Activated CD8-positive, alpha-beta memory T cell treated with anti-CD3 and anti-CD28 coated beads, Interleukin-2, amount 50 U/mL, for 24 hours (primary cell): Measurements from ENCODE around the gene HHIPL1.
"Not testable (repeated sequence)": the region's sequence is repeated elsewhere in the genome, so short reads cannot be mapped to it uniquely, and the experiment has no call there.

Experiments
- DNase-seq: peaks from one replicate; pipeline ENCODE4 v3.0.0-alpha.2; 2020; ENCODE audit errors: extremely low read depth

The HHIPL1 gene

DNA sequence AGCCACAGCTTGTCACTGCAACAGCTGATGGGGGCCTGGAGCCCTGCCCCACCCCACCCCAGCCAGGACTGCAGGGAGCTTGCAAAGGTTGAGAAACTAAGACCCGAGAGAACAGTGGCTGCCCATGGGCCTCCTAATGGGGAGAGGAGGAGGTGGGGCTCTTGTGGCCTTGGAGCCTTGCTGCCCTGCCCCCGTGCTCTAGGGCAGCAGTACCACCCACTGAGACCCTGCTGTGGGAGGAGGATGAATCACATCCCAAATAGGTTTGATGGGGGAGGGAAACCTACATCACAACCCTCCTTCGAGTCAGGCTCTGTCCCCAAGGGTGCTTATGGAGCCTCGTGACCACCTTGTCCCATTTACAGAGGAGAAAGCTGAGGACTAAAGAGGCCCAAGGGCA is 15.9 kb downstream of the HHIPL1 start:
- DNase-seq: no peak

- DNase-seq: not testable (repeated sequence)
These were observed 16.3 kb downstream of the HHIPL1 start for GRCh38 chr14:99661206-99661605.

- no peak for DNase-seq
These were observed 17.9 kb downstream of the HHIPL1 start for GRCh38 chr14:99662846-99663245.

DNA sequence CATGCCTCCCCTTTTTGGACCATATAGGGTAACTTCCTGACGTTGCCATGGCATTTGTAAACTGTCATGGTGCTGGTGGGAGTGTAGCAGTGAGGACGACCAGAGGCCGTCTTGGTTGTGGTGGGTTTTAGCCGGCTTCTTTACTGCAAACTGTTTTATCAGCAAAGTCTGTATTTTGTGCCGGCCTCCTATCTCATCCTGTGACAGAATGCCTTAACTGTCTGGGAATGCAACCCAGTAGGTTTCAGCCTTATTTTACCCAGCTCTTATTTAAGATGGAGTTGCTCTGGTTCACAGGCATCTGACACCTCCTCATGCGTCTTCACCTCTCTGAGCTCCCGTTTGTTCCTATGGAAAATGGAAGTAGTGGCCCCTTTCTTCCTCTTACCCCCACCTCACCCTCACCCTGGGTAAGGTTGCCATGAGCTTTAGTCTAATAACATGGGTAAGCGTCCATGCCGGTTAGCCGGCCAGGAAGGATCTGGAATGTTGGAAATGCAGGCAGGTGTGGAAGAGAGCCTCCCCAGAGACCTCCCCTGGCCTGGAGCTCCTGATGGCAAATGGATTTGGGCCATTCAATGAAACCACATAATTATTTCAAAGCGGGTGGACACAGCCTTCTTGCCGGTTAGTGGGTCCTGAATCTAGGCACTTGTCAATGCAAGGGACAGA is 18.6 kb downstream of the HHIPL1 start:
- no peak for DNase-seq

GRCh38 chr14:99664058-99664936 is 19.4 kb downstream of the HHIPL1 start:
- no peak for DNase-seq

GRCh38 chr14:99664937-99665273 is 20.0 kb downstream of the HHIPL1 start:
- DNase-seq: no peak

GRCh38 chr14:99666533-99666932 is 21.6 kb downstream of the HHIPL1 start:
- DNase-seq: no peak

GRCh38 chr14:99667045-99667444 is 22.1 kb downstream of the HHIPL1 start:
- no peak for DNase-seq

DNA sequence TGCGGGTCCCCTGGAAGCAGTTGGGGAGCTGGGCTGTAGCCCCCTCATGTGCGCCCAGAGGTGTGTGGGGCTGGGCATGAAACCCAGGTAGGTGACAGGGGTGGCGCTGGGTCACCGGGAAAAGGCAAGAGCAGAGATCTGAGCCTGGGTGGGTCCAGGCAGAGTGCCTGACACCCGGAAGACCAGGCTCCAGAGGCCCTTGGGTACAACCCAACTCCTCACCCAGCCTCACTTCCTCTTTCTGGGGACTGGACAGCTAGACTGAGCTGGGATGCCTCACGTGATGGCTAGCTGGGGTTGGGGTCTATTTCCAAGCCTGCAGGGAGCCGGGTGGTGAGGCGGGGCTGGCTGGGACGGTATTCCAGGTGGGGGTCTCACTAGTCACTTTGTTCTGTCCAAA is 22.9 kb downstream of the HHIPL1 start:
- DNase-seq: no peak

DNA sequence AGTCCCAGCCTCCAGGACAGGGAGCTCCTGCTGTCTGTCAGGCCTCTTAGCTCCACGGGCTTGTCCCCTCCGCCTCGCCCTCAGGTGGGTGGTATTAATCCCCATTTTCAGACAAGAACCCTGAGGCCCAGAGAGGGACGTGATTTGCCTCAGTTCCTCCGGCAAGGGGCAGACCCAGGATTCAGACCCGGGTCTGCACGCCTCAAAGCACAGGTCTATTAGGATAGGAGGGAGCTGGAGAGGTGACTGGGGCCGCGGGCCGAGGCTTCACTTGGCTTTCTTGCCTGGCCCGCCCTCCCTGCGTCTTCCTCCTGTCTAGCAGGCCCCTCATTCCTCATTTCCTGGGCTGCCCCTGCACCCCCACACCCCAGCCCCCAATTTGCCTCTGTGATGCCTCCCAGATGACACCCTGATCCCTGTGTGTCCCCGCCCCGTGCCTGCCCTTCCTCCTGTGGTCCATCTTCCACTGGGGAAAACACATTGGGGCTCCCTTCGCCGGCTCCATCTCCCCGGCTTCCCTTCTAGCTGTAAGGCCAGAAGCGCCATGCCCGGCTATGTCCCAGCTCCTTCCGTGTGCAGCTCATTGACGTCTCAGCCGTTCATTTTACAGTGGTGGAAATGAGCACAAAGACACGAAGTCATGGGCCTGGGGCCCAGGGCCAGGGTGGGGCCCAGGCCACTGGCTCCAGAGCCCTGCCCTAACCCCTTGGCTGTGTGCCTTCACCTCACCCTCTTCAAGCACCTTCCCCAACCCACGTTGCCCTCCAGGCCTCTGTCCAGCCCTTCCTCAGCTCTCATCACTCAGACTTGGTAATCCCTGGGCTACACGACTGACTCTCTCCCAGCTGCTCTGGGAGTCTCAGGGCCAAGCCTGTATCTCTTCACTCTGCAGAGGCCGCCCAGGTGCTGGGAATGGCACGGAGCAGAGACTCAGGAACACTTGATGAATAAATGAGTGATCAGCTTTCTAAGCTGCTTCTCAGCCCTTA is 23.7 kb downstream of the HHIPL1 start:
- no peak for DNase-seq

GRCh38 chr14:99670361-99671234 is 25.7 kb downstream of the HHIPL1 start:
- no peak for DNase-seq

DNA sequence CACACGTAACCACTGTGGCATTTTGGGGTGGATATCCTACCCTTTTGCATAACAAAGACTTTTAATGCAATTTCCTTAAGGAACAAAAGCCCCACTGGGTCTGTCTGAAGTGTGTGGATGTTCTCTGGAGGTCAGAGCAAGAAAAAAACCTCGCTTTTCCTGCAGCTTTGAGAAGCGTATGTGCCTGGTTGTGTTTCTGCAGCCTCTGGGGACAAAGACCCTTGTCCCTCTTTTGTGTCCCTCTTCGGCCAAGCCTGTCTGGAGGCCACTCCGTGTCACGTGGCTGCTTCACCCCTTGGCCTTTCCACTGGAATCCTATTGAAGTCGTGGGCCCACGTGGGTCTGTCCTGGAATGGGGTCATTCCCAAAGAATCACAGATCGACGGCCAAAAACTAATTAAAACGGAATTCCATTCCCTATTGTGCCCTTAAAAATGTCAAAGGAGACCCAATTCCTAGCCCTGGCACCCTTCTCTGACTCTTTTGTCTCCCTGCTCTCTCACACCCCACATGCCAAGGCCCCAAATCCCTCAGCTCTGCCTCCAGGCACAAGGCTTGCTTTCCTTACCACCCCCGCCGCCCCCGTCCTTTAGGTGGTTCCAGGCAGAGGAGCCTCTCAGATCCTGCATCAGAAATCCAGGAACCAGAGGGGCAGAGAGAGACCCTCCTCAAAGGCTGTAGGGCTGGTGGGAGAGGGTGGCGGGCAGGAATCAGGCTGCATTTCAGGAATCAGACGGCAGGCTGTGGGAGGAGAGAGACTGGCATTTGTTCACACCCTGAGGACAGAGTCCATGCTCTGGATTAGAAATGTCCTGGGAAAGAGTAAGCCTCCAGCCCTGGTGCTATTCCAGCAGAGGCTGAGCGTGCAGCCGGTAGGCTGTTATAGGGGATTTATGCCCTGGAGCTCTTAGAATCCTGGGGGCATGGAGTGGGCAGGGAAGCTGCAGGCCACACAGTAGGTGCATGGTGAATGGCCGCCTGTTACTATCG is 26.6 kb downstream of the HHIPL1 start:
- no peak for DNase-seq

- DNase-seq: no peak
These were observed 27.8 kb downstream of the HHIPL1 start for GRCh38 chr14:99672506-99673304.

- DNase-seq: no peak
These were observed 28.6 kb downstream of the HHIPL1 start for GRCh38 chr14:99673305-99674063.

DNA sequence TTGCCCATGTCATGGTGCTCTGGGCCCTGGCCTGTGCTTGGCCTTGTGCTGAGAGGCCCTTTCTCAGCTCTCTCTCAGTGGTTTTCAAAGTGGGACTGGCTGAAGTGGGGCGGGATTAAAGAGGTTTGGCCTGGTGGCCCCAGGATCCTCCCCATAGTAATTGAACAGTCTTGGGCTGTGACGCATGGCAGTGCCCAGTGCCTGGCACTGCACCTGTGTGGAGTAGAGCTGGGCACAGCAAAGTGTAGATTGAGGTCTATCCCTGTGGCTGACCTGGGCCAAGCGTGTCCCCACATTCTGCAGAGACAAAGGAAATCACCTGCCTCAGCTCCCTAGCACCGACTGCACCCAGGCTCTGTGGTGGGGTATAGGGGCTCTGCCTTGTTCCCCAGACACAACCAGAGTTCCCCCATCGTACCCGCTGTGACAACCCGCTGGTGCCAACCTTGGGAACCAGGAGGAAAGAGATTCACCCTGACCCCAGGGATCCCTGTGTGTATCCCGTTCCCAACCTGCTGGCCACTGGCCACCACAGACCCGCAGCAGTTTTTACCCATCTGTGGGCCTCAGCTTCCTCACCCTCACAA is 29.2 kb downstream of the HHIPL1 start:
- no peak for DNase-seq

GRCh38 chr14:99674776-99675381 is 29.9 kb downstream of the HHIPL1 start:
- no peak for DNase-seq

DNA sequence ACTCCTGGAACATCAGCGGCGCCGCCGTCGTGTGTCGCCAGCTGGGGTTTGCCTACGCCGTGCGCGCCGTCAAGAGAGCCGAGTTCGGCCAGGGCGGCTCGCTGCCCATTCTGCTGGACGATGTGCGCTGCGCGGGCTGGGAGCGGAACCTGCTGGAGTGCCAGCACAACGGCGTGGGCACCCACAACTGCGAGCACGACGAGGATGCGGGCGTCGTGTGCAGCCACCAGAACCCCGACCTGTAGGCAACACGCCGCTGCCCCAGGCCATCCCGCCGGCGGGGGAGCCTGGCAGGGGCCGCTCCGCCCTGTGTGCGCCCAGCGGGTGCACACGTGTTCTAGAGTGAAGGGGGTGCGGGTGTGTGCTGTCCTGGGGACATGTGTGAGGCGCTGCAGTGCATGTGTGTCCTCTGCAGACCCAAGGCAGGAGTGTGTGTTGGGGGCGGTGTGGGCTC is 30.5 kb downstream of the HHIPL1 start:
- no peak for DNase-seq
